ENCODE results near the gene TTLL12. TPM values are rescaled to one million over a fixed set of nuclear protein-coding genes. Genes with fewer than 3 reads are reported as not detected.

TTLL12 gene
- total RNA-seq, 2 donors from 2014 or later = 21.0 to 25.1 TPM

DNA sequence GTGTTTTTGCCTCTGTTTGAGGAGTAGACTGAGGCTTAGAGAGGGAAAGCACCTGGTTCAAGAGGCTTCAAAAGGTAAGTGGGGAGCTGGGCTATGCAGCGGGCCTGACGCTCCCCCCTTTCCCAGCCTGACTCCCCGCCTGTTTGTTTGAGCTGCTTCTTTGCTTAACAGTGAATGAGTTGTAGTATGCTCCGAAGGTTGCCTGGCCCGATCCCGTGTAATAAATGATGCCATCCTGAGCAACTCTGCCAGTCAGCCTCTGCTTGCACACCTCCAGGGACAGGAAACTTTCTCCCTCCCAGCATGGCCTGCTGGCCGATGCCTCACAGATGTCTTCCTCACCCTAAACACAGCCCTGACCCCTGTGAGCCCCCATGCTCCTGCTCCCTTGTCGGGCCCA lies 45.5 kb upstream of the TTLL12 start:
- TF ChIP-seq, protein P1, sequence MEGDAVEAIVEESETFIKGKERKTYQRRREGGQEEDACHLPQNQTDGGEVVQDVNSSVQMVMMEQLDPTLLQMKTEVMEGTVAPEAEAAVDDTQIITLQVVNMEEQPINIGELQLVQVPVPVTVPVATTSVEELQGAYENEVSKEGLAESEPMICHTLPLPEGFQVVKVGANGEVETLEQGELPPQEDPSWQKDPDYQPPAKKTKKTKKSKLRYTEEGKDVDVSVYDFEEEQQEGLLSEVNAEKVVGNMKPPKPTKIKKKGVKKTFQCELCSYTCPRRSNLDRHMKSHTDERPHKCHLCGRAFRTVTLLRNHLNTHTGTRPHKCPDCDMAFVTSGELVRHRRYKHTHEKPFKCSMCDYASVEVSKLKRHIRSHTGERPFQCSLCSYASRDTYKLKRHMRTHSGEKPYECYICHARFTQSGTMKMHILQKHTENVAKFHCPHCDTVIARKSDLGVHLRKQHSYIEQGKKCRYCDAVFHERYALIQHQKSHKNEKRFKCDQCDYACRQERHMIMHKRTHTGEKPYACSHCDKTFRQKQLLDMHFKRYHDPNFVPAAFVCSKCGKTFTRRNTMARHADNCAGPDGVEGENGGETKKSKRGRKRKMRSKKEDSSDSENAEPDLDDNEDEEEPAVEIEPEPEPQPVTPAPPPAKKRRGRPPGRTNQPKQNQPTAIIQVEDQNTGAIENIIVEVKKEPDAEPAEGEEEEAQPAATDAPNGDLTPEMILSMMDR (IDR thresholded peaks at IDR 0.05) = no peak
- no peak for TF ChIP-seq POLR2A (IDR thresholded peaks at IDR 0.05)
- H3K36me3 ChIP-seq (replicated peaks in 1 of 2; ENCODE audit: insufficient read depth in 1 of 2, low read depth in 2 of 2) = no peaks in the 10 kb centered on the region
- no peak overlapping the region for H3K27ac ChIP-seq
- H3K4me1 ChIP-seq = peaks cover 21% of the 10 kb centered on the region
- intact Hi-C loops (cut with DNase I) = no loop called here
- H3K27me3 ChIP-seq = no peaks in the 10 kb centered on the region
- 80 to 82% methylated on average over 8 of the region's 8 CpGs for WGBS, 2 donors
- ATAC-seq = no peak
- no peaks in the 10 kb centered on the region for H3K9me3 ChIP-seq
- no peak for DNase-seq
- H3K4me3 ChIP-seq = no peak overlapping the region

DNA sequence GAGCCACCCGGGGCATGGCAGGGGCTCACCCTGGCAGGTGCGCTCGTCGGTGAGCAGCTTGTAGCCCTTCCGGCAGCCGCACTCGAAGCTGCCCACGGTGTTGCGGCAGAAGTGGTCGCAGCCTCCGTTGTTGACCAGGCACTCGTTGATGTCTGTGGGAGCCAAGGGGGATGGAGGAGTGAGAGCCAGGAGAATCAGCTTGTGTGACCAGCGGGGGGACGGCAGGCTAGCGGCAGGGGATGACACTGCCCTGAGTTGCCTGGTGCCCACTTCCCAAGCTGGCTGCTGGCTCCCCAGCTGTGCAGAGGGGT lies 44.7 kb upstream of the TTLL12 start:
- no peak for DNase-seq
- no peaks in the 10 kb centered on the region for H3K27me3 ChIP-seq
- intact Hi-C loops (cut with DNase I) = no loop called here
- no peaks in the 10 kb centered on the region for H3K9me3 ChIP-seq
- peaks cover 14% of the 10 kb centered on the region for H3K4me1 ChIP-seq
- TF ChIP-seq, protein P1 (IDR thresholded peaks at IDR 0.05) = no peak
- no peak for TF ChIP-seq POLR2A (IDR thresholded peaks at IDR 0.05)
- WGBS, 2 donors = 40 to 57% methylated on average over 1 to 15 of the region's 15 CpGs
- no peaks in the 10 kb centered on the region for H3K36me3 ChIP-seq (replicated peaks in 1 of 2; ENCODE audit: insufficient read depth in 1 of 2, low read depth in 2 of 2)
- no peak for ATAC-seq
- H3K27ac ChIP-seq = no peak overlapping the region
- H3K4me3 ChIP-seq = no peak overlapping the region

DNA sequence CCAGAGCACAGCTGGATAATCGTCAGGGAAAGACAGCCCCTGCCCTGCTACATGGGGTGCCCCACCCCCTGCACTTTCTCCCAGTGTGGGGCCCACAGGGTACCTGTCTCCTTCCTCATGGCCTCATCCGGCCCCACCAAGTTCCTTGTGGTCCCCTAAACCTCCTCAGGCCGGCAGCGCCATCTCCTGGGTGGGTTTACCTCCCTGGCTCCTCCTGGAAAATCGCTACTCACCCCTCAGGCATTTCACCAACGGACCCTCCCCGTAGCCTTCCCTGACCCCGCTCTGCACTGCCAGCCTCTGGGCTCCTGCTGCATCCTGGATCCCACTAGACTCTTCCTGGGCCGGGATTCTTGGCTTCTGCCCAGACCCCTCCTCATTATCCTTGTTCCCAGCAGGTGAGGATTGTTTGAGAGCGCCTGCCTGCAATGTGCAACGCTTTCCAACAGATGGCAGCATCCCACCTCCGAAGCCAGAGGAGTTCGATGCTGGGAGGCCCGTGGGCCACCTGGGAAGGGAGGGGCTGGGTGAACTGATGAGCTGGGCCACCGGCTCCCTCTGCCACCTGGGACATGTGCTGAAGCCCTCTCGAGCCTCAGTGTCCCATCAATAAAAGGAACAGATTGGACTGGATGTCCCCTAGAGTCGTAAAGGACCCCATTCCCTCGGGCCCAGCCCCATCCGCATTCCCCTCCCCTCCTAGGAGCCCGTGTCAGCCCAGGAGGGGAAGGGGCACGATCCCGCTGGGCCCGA lies 44.2 kb upstream of the TTLL12 start:
- H3K4me1 ChIP-seq = peaks cover 8% of the 10 kb centered on the region
- H3K9me3 ChIP-seq = no peaks in the 10 kb centered on the region
- H3K36me3 ChIP-seq (replicated peaks in 1 of 2; ENCODE audit: insufficient read depth in 1 of 2, low read depth in 2 of 2) = no peaks in the 10 kb centered on the region
- H3K27me3 ChIP-seq = no peaks in the 10 kb centered on the region
- TF ChIP-seq POLR2A (IDR thresholded peaks at IDR 0.05) = no peak
- TF ChIP-seq, protein P1 (IDR thresholded peaks at IDR 0.05) = peak; percentile 74 to 85 (median 79)
- peak; percentile 60 for ATAC-seq
- intact Hi-C loops (cut with DNase I) = no loop called here
- no peak overlapping the region for H3K4me3 ChIP-seq
- 10 to 15% methylated on average over 20 to 23 of the region's 23 CpGs for WGBS, 2 donors
- peak; percentile 48 to 69 (median 60) for DNase-seq
- no peak overlapping the region for H3K27ac ChIP-seq

DNA sequence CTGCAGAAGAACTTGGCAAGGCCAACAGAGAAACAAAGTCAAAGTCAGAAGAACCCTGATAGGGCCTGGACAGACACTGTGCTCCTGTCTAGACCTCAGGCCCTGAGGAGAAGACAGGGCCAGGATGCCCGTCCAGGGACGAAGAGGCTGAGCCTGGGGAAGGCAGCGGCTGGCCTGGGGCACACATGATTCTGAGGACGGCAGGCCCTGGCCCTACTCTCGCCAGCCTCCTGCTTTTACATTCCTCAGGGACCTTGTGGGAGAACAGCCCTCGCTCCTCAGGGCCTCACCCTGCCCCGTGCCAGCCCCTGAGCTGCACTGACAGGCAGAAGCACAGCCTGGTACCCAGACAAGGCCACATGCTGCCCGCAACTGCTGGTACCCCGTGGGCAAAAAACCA lies 43.6 kb upstream of the TTLL12 start:
- 48 to 58% methylated on average over 5 to 9 of the region's 9 CpGs for WGBS, 2 donors
- no peaks in the 10 kb centered on the region for H3K36me3 ChIP-seq (replicated peaks in 1 of 2; ENCODE audit: insufficient read depth in 1 of 2, low read depth in 2 of 2)
- H3K9me3 ChIP-seq = no peaks in the 10 kb centered on the region
- TF ChIP-seq, protein P1 (IDR thresholded peaks at IDR 0.05) = no peak
- no peak for TF ChIP-seq POLR2A (IDR thresholded peaks at IDR 0.05)
- peaks cover 2% of the 10 kb centered on the region for H3K4me1 ChIP-seq
- ATAC-seq (no peak), DNase-seq (no peak)
- intact Hi-C loops (cut with DNase I) = no loop called here
- no peaks in the 10 kb centered on the region for H3K27me3 ChIP-seq
- no peak overlapping the region for H3K27ac ChIP-seq
- no peak overlapping the region for H3K4me3 ChIP-seq

DNA sequence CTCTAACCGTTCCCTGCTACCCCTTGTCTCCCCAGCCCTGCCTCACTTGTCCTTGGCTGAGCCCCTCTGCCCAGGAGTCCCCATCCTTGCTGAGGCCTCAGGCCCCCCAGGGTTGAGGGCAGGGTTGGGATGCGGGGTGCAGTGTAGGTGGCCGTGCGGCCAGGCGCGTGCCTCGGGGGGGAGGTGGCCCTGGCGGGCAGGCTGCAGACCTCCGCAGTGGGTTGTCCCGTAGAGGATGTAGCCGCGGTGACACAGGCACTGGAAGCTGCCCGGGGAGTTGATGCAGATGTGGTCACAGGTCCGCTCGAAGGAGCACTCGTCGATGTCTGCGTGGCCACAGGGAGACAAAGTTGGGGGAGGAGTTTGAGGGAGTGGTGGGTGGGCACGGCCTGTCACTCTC lies 41.9 kb upstream of the TTLL12 start:
- H3K27ac ChIP-seq = no peak overlapping the region
- no peaks in the 10 kb centered on the region for H3K36me3 ChIP-seq (replicated peaks in 1 of 2; ENCODE audit: insufficient read depth in 1 of 2, low read depth in 2 of 2)
- no peak for TF ChIP-seq POLR2A (IDR thresholded peaks at IDR 0.05)
- TF ChIP-seq, protein P1 (IDR thresholded peaks at IDR 0.05) = no peak
- intact Hi-C loops (cut with DNase I) = no loop called here
- no peaks in the 10 kb centered on the region for H3K9me3 ChIP-seq
- DNase-seq (no peak), ATAC-seq (no peak)
- H3K4me1 ChIP-seq = no peaks in the 10 kb centered on the region
- H3K4me3 ChIP-seq = no peak overlapping the region
- WGBS, 2 donors = 73 to 74% methylated on average over 8 to 18 of the region's 19 CpGs
- no peaks in the 10 kb centered on the region for H3K27me3 ChIP-seq
